NCI-H2171 (cell line): ENCODE measurements around the gene DSG1.
"Not testable (repeated sequence)": the region's sequence is repeated elsewhere in the genome, so short reads cannot be mapped to it uniquely, and the experiment has no call there.

ENCODE experiments used
- DNase-seq: peaks from one replicate; lab custom pipeline; 2025; lab: John Stamatoyannopoulos, UW

Gene DSG1

DNA sequence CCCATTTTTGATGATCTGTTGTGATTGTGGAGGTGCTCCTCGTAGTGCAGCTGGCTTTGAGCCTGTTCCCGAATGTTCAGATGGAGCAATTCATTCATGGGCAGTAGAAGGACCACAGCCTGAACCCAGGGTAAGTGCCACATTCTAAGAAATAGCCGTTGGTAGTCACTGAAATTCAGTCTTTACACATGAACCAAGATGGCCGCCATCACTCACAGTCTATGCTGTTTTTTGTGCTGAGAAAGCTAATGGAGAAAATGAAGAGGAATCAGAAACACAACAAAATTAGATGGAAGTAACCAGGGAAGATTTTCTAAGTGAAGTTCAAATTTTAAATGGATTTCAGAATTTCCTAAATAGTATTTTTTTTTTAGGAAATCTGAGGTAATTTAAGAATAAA, 25.5 kb downstream of the DSG1 start:
- DNase-seq: no peak

DNA sequence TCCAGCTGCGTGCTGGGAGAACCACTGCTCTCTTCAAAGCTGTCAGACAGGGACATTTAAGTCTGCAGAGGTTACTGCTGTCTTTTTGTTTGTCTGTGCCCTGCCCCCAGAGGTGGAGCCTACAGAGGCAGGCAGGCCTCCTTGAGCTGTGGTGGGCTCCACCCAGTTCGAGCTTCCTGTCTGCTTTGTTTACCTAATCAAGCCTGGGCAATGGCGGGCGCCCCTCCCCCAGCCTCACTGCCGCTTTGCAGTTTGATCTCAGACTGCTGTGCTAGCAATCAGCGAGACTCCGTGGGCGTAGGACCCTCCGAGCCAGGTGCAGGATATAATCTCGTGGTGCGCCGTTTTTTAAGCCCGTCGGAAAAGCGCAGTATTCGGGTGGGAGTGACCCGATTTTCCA, 35.4 kb downstream of the DSG1 start:
- DNase-seq: not testable (repeated sequence)

DNA sequence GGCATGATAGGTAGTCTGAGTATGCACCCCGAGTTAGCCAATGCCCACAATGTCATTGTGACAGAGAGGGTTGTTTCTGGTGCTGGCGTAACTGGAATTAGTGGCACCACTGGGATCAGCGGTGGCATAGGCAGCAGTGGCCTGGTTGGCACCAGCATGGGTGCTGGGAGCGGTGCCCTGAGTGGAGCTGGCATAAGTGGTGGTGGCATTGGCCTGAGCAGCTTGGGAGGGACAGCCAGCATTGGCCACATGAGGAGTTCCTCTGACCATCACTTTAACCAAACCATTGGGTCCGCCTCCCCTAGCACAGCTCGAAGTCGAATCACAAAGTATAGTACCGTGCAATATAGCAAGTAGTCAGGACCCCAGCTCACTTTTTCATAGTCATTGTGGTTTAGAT, 37.0 kb downstream of the DSG1 start:
- DNase-seq: no peak

DNA sequence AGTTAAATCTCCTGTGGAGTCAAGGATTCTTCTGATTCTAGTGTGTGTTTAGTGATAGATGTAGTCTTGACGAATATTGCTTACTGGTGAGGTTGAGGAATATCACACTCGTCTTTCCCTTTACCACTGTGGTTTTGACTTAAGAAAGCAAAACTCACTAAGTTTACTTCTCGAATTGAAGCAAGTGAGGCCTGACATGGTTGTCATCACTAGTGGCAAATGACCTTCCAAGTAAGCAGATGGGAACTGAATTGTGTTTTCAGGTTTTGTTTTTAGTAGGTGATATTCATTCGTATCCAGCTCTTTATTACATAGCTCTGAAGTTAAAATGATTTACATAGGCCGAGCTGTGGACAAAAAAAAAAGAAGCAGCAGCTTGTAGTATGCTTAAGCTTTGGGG, 38.1 kb downstream of the DSG1 start:
- DNase-seq: no peak

DNA sequence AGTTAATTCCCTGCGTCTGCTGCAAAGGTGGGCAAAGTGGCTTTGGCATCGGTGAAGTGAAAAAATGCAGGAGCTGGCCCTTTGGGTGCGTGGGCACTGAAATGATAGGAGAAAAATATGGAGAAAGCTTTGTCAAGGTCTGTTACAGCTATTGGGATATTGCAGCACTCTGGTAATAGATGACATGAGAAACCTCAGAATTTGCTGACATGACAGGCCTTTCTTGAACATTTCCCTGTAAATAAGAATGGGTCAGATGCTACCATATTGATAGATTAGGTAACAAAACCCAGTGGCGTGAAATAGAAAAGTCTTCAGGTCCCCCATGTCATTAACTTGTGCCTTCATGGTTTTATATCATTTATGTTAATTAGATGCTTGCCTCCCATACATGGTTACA, 46.2 kb downstream of the DSG1 start:
- DNase-seq: no peak

DNA sequence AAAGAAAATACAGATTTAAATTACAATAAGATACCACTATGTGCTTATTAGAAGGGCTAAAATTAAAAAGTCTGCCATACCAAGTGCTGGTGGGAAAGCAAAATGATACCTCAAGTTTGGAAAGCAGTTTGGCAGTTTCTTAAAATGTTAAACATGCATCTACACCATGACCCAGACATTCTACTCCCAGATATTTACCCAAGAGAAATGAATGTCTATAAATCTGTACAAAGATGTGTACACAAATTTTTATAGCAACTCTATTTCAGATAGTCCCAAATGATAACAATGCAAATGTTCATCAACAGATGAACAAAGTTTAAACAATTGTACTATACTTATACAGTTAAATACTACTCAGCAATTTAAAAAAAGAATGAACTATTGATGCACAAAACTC, 51.5 kb downstream of the DSG1 start:
- DNase-seq: no peak

DNA sequence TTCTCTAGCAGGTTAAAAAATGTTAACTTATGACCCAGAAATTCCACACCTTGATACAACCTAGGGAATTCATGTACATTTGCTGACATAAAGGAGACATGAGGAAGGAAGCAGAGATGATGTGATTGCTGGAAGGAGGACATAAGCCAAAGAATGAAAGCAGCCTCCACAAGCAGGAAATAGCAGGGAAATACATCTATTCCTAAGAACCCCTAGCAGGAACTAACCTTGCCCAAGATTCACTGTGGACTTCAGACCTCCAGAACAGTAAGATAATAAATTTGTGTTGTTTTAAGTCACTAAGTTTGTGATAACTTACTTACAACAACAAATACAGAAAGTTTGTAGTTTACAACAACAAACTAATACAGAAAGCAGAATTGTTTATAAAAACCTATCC, 54.0 kb downstream of the DSG1 start:
- no peak for DNase-seq

DNA sequence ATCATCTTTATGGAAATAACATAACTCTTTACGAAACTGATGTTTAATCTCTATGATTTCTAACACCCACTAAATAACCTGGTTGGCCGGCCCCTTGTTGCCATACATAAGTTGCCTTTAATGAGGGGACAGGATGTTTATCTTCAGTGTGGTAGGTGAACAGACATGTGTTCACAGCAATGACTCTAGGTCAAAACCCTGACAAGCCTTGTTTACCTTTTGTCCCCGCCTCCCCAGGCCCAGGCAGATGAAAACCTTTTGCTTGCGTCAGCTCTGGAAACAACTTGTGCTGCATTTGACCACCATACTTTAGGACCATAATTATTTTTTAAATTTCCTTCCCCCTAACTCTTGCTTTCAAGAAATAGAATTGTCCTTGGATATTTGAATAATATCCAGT, 55.7 kb downstream of the DSG1 start:
- no peak for DNase-seq

DNA sequence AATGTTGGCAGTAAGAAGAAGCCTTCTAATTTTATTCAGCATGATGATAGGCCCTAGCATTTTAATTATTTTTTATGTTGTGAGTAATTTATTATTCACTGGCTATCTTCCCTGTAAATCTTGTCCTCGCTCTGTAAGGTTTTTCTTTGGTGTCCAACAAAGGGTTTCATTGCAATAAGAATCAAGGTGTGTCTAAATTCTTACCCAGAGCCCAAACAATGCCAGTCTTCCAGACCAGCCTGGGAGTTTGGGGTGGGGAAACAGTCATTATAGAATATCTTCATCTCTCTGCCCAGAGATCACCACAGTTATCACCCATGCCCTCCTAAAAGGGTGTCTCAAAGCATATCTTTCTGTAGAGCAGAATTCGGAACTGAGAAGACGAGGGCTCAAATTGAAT, 58.5 kb downstream of the DSG1 start, which contains the start of gene DSG4:
Gene DSG4, plus strand, starts transcription at position 301 of the 400 bp plus-strand sequence. CDS start 135 bp downstream, outside the sequence.
- no peak for DNase-seq

DNA sequence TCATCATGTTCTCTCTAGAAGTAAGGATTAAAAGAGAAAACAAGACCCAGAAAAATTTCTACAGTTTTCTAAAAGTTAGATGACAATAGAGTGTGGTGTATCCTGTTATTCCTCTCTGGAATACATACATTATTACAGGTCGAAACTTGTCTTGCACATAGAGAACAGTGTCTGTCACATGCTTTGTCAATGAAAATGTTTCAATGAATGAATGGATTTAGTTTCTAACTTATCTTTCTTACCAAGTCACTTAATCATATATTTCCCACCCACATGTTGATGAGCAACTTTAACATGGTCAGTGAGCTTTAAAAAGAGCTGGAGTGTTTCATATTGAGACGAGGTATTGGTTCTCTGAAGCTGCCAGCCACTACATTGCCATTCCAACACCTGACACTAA, 63.0 kb downstream of the DSG1 start:
- DNase-seq: no peak

DNA sequence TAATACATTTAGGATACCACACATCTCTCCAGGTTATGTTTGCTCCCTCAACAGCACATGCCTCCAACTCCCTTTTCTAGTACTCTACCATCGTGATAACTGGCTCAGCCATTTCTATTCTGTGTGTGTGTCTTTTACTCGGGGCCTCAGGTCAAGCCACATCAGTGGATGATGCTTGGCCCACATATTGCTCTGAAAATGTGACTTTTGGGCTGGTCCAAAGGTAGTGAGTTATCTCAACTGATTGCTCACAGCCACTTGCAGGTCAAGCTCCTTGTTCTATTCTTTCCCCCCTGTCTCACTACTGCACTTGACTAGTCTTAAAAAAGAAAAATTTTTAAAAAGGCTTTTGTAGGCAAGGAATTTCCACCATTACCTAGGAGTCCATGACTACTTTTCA, 64.1 kb downstream of the DSG1 start:
- DNase-seq: no peak

DNA sequence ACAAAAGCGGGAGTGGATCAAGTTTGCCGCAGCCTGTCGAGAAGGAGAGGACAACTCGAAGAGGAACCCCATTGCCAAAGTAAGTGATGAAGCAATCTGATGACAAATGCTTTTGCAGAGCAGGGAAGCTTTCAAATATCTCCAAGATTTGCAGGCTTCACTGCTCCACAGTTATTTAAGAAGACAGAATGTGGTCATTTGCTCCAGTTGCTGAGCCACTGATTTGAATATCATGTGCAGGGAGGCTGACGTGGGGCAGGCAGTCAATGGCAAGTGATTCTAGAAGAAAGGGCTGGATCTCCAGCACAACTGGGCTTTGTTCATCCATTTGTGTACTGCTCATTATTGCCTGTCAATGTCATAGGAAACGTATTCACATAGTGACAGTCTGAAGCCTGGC, 68.8 kb downstream of the DSG1 start:
- no peak for DNase-seq

DNA sequence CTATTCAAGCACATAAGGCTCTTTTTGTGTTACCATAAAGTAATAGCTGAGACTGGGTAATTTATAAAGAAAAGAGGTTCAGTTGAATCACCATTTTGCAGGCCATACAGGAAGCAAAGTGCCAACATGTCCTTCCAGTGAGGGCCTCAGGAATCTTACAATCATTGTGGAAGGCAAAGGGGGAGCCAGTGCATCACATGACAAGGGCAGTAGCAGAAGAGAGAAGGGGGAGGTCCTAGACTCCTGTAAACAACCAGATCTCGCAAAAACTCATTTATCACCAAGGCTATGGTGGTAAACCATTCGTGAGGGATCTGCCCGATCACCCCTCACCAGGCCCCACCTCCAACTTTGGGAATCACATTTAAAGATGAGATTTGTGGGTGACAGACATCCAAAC, 75.3 kb downstream of the DSG1 start:
- DNase-seq: no peak

DNA sequence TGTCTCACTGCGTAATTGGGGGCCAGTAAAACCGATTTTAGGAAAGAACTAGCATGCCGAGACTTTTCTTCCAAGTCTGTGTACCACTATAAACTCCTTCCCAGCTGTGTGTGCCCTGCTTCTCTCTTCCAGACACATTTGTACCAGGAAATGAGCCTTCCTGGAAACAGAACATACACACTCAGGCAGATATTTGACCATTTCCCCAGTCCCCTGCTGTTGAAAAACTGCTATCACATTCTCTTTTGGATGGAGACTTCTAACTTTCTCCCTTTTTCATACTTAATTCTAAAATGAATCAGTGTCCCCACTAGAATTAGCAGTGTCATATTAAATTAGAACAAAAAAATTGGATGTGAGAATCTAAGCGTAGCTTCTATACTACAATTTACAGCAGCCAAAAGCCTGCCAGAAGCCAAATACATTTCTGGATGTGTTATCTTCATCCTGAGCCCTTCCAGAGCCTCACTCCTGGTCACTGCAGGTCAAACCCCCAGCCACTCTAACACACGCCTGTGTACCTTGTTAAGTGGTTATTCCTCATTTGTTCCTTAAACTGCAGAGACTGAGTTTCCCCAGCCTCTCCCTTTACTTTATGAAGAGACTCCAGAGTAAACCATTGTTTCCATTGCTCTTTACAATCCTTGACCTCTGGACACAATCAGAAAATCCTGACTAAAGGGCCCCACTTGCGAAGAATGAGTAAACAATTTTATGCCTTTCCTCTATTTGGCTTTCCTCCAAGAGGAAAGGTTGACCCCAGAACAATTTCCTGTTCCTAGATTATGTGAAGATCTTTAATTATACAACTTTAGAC, 79.0 kb downstream of the DSG1 start:
- DNase-seq: no peak

DNA sequence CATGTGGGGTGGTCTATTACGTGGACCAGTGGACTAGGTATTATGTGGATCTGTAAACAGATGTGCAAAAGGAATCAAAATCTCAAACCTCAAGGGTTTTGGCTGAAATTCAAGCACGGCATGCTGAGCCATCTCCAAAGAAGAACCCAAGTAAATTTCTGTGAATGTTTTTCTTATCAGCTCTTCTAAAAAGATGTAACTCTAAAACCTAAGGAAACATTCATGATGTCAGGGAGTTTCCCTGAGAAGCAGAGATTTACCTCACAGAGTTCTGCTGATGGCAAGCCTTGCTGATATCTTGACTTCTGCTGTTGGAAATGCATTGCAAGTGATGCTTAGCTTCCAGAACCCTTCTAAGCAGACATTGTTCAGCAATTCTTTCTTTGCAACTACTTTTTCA, 80.2 kb downstream of the DSG1 start:
- DNase-seq: no peak

DNA sequence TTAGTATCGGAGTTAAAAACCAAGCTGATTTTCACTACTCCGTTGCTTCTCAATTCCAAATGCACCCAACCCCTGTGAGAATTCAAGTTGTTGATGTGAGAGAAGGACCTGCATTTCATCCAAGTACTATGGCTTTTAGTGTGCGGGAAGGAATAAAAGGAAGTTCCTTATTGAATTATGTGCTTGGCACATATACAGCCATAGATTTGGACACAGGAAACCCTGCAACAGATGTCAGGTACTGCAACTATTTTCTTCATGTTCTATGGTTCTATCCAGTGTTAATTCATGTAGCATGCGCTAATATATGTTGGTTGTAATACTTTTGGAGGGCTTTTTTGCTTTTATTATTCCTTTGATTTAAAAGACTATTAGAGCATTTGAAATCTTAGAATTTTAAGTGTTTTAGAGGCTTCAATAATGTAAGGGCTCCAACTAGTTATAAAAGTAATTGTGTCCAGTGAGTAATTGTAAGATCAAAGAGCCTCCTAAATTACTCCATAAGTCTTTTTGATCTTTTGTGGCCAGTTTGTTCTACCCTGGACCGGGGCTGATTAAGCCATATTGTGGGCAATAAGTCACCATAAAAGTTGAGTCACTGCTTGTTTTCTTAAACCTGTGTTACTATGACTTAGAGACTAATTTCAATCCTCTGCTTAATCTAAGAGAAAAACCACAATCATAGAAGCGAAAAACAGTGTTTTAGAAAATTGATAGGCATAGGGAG, 81.5 kb downstream of the DSG1 start:
- DNase-seq: no peak

DNA sequence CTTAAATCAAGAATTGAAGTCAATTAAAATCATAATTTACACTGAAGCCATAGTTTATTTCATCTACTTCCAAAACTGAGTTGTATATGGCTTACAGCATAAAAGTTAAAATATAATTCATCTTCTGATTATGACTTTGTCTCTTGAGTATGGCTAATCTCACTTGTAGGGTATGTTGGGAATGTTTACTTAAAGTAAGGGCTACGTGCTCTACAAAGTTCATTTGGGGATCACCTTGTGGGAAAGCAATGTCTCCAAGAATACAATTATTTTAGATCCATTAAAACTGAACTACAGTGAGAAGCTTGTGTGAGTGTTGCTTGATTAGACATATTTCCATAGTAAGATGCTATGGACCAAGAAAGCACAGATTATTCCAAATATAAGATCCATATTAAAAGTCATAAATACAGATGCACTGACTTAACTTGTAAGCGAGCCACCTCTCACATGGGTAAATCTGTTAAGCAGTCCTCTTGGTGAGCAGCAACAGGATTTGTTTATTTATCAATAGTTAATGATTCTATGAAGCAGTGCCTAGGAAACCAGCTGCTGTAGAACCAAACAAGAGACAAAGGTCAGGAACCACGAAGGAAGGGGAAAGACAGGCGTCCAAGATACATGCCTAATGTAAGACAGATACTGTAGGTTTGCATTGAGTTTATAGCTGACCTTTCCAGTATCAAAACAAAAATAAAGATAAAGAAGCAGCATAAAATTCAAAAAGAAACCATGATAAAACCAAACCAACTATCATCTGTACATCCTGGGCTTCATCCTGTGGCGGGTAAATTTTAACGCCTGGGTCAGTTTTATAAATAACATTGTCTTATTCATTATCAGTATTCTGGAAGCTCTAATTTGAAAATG, 83.4 kb downstream of the DSG1 start:
- DNase-seq: no peak

DNA sequence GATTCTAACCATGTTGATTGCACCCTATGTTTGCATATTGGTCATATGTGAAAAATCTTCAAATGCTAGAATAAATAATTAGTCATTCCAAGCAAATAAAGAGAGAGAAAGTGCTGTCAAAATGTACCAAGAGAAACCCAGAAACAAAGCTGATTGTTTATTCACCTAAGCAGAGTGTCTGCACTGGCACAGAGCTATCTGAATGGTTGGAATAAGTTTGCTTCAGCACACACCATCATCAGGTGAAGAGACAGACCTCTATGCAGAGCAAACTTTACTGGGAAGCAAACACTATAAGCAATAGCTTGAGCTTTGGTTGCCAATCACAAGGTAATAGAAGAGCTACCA, 84.0 kb downstream of the DSG1 start:
- DNase-seq: no peak

DNA sequence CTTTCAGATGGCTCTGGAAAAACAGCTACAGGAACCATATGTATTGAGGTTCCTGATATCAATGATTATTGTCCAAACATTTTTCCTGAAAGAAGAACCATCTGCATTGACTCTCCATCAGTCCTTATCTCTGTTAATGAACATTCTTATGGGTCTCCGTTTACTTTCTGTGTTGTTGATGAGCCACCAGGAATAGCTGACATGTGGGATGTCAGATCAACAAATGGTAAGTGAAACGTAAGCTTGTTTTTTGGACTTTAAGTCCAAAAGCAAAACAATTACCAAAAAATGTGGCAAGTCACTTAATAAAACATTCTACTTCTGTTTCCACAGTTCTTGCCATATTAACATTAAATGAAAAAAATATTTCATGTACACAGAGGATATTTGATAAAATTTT, 85.4 kb downstream of the DSG1 start:
- no peak for DNase-seq
